Fibroblast of mammary gland (primary cell): ENCODE data around the gene SRRM3.
A peak's percentile ranks its signal among the peaks of the same experiment; 100 is the strongest.
"Not testable (repeated sequence)": the region's sequence is repeated elsewhere in the genome, so short reads cannot be mapped to it uniquely, and the experiment has no call there.

ENCODE experiments used
- DNase-seq: peaks from one replicate; pipeline ENCODE4 v3.0.0-alpha.2; 2010; ENCODE audit warnings: low read depth
- H3K4me3 ChIP-seq: 2 replicates; pipeline ENCODE4 v1.5.1; 2011; ENCODE audit warnings: low read depth, mild to moderate bottlenecking, low read length, moderate library complexity; ENCODE audit not compliant: control insufficient read depth
- CTCF ChIP-seq: conservative IDR thresholded peaks from 2 replicates; pipeline ENCODE4 v1.5.1; 2011; ENCODE audit warnings: low read depth, low read length, inconsistent platforms; ENCODE audit not compliant: control insufficient read depth, insufficient read depth

The SRRM3 gene

GRCh38 chr7:76201732-76202665 lies at the start of gene SRRM3:
Gene SRRM3, plus strand, starts transcription at chr7:76201896. Its CDS starts 33,171 bp downstream, at chr7:76235067.
- TF ChIP-seq CTCF: peak; percentile 27
- DNase-seq: peak; percentile 67
- no peak within 1 kb of the TSS for H3K4me3 ChIP-seq

DNA sequence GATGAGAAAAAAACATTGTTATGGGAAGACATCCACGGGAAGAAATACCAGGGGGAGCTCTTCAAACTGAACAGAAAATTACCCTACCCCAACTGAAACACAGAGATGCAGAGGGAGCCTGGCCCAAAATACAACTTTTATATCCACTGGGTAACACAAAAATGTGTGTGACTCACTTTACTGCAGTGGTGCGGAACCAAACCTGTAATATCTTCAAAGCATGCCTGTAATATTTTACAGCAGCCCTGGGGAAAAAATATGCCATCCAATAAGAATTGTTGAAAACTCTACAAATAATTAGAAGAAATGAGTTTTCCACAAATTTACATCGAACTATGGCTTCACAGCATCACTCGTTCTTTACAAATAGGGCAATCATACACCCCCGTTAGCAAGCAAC lies 49.8 kb upstream of the SRRM3 start:
- DNase-seq: no peak
- H3K4me3 ChIP-seq: no peak overlapping the region
- no peak for TF ChIP-seq CTCF

DNA sequence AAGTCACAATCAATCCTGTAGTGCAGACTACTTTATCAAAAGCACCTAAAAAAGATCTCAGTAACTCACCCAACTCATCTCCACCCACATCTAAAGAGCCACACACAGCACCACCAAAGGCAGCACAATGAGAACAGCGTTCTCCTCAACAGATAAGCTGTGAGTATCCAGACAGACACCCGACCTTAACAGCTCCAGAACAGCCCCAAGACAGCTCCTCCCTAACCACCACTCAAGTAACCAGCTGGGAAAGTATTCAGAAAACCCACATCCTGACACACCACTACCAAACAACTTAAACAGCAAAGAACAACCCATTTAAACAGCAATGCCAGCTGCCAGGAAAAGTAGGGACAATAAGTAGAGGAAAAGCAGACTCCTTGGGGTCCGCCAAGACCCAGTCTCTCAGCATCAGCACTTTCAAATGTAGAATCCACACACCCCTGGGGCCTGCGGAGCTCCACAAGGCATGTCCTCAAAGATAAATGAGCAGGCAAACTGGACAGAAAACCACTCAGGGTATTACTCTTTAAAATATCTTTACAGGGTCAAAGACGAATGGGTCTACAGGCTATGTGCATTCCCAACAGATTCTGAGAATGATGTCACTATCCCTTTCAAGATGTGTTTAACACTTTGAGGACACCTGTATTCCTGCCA lies 48.0 kb upstream of the SRRM3 start:
- not testable (repeated sequence) for DNase-seq, H3K4me3 ChIP-seq

DNA sequence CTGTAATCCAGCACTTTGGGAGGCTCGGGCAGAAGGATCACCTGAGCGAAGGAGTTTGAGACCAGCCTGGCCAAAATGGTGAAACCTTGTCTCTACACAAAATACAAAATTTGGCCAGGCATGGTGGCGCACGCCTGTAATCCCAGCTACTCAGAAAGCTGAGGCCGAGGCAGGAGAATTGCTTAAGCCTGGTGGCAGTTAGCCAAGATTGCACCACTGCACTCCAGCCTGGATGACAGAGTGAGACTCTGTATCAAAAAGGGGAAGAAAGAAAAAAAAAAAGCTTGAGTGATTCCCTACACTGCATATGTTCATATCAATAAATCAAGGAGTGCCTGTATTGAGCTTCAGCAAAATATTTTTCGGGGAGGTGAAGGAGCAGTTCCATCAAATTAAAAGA lies 45.8 kb upstream of the SRRM3 start:
- H3K4me3 ChIP-seq: no peak overlapping the region
- no peak for TF ChIP-seq CTCF
- peak; percentile 71 for DNase-seq

- H3K4me3 ChIP-seq, DNase-seq: not testable (repeated sequence)
These were observed 44.6 kb upstream of the SRRM3 start for GRCh38 chr7:76156992-76157685.

DNA sequence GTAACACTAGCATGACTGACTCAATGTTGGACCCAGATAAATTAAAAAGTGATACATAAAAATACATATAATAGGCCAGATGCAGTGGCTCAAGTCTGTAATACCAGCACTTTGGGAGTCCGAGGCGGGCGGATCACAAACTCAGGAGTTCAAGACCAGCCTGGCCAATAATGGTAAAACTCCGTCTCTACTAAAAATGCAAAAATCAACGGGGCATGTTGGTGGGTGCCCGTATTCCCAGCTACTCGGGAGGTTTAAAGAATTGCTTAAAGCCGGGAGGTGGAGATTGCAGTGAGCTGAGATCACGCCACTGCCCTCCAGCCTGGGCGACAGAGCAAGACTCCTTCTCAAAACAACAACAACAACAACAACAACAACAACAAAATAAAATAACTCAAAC lies 43.3 kb upstream of the SRRM3 start:
- DNase-seq, H3K4me3 ChIP-seq: not testable (repeated sequence)

- not testable (repeated sequence) for DNase-seq
These were observed 39.1 kb upstream of the SRRM3 start for GRCh38 chr7:76162416-76163170.

DNA sequence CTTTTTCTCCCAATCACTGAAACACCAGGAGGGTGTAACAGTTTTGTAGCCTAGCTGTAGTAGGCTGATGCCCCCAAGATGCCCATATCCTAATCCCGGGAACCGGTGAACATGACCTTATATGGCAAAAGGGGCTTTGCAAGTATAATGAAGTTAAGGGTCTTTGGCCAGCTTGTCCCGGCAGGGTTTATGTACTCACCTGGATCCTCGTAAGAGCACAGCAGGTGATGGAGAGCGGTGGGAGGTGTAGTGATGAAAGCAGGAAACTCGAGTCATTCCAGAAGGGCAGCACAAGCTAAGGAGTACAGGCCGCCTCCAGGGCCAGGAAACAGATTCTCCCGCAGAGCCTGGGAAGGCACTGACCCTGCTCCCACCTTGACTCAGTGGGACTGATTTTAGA lies 37.9 kb upstream of the SRRM3 start:
- DNase-seq, H3K4me3 ChIP-seq: not testable (repeated sequence)

More at GRCh38 chr7:76162416-76163170, 39.1 kb upstream of the SRRM3 start:
- not testable (repeated sequence) for H3K4me3 ChIP-seq
